ENCODE results near the gene KIF16B.
"Not testable (repeated sequence)": the region's sequence is repeated elsewhere in the genome, so short reads cannot be mapped to it uniquely, and the experiment has no call there.

The KIF16B gene

GRCh38 chr20:16553684-16554083 is 19.6 kb downstream of the KIF16B start:
- no peak for DNase-seq (ENCODE audit: low spot score)

- DNase-seq (ENCODE audit: low spot score): no peak
Measured at GRCh38 chr20:16553101-16553500, 20.1 kb downstream of the KIF16B start.

- DNase-seq (ENCODE audit: low spot score): no peak
Measured at GRCh38 chr20:16552015-16552414, 21.2 kb downstream of the KIF16B start.

GRCh38 chr20:16551607-16552006 is 21.6 kb downstream of the KIF16B start:
- DNase-seq (ENCODE audit: low spot score): no peak

GRCh38 chr20:16548068-16548672 is 25.1 kb downstream of the KIF16B start:
- DNase-seq (ENCODE audit: low spot score): no peak

- DNase-seq (ENCODE audit: low spot score): no peak
Measured at GRCh38 chr20:16544949-16545348, 28.3 kb downstream of the KIF16B start.

GRCh38 chr20:16542477-16542876 is 30.8 kb downstream of the KIF16B start:
- DNase-seq (ENCODE audit: low spot score): no peak

GRCh38 chr20:16541878-16542277 is 31.4 kb downstream of the KIF16B start:
- DNase-seq (ENCODE audit: low spot score): no peak

- no peak for DNase-seq (ENCODE audit: low spot score)
Measured at GRCh38 chr20:16541226-16541625, 32.0 kb downstream of the KIF16B start.

GRCh38 chr20:16539280-16540021 is 33.8 kb downstream of the KIF16B start:
- no peak for DNase-seq (ENCODE audit: low spot score)

- DNase-seq (ENCODE audit: low spot score): no peak
Measured at GRCh38 chr20:16538779-16539178, 34.5 kb downstream of the KIF16B start.

GRCh38 chr20:16537918-16538317 is 35.3 kb downstream of the KIF16B start:
- no peak for DNase-seq (ENCODE audit: low spot score)

- no peak for DNase-seq (ENCODE audit: low spot score)
Measured at GRCh38 chr20:16537025-16537665, 36.1 kb downstream of the KIF16B start.

GRCh38 chr20:16535277-16535676 is 38.0 kb downstream of the KIF16B start:
- DNase-seq (ENCODE audit: low spot score): no peak

- DNase-seq (ENCODE audit: low spot score): no peak
Measured at GRCh38 chr20:16533502-16533901, 39.7 kb downstream of the KIF16B start.

GRCh38 chr20:16531485-16531884 is 41.8 kb downstream of the KIF16B start:
- DNase-seq (ENCODE audit: low spot score): no peak

- DNase-seq (ENCODE audit: low spot score): no peak
Measured at GRCh38 chr20:16530201-16530681, 43.0 kb downstream of the KIF16B start.

- no peak for DNase-seq (ENCODE audit: low spot score)
Measured at GRCh38 chr20:16528078-16528477, 45.2 kb downstream of the KIF16B start.

GRCh38 chr20:16527438-16527837 is 45.8 kb downstream of the KIF16B start:
- DNase-seq (ENCODE audit: low spot score): no peak

- DNase-seq (ENCODE audit: low spot score): no peak
Measured at GRCh38 chr20:16526433-16527380, 46.5 kb downstream of the KIF16B start.

- DNase-seq (ENCODE audit: low spot score): not testable (repeated sequence)
Measured at GRCh38 chr20:16522651-16523050, 50.6 kb downstream of the KIF16B start.

GRCh38 chr20:16520154-16520553 is 53.1 kb downstream of the KIF16B start:
- no peak for DNase-seq (ENCODE audit: low spot score)
